ENCODE data around the gene CIROP.

The CIROP gene

DNA sequence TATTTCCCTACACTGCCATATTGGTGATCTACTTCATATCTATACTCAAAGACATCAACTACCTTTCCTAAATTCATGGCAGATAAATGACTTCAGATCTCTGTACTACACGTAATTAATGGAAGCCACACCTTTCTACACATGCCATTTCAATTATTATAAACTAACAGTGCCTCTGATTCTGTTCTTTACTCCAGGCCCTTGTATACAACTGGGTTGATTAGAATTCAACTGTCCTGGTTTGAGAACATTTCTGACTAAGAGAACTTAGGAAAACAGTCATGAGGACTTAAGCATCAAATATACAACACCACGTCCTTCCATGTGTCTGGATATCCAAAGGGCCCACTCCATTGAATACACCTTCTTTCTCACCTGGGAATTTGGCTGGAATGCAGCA, 11.7 kb downstream of the CIROP start:
- DNase-seq: no peak

DNA sequence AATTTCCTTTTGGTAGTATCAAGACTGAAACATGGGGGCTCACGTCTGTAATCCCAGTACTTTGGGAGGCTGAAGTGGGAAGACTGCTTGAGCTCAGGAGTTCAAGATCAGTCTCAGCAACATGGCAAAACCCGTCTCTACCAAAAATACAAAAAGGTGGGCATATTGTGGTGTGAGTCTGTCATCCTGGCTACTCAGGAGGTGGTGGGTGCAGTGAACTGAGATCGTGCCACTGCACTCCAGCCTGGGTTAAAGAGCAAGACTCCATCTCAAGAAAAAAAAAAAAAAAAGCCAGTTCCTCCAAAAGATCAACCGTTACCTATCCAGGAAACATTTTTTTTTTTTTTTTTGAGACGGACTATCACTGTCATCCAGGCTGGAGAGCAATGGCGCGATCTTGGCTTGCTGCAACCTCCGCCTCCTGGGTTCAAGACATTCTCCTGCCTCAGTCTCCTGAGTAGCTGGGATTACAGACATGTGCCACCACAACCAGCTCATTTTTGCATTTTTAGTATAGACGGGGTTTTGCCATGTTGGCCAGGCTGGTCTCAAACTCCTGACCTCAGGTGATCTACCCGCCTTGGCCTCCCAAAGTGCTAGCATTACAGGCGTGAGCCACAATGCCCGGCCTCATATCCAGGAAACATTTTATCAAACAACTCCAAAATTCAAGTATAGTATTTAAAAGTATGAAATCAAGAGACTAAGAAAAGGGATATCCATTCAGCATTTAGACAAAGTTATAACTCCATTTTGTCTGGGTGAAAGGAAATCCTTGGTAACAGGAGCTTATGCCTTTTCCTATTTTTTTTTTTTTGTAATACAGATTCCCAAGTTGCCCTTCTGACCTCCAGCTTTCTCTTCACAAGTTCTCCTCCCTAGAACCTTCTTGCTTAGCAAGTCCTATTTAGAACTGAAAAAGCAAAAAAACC, 13.2 kb downstream of the CIROP start:
- no peak for DNase-seq

GRCh38 chr14:23090254-23090636, 14.5 kb downstream of the CIROP start:
- no peak for DNase-seq

DNA sequence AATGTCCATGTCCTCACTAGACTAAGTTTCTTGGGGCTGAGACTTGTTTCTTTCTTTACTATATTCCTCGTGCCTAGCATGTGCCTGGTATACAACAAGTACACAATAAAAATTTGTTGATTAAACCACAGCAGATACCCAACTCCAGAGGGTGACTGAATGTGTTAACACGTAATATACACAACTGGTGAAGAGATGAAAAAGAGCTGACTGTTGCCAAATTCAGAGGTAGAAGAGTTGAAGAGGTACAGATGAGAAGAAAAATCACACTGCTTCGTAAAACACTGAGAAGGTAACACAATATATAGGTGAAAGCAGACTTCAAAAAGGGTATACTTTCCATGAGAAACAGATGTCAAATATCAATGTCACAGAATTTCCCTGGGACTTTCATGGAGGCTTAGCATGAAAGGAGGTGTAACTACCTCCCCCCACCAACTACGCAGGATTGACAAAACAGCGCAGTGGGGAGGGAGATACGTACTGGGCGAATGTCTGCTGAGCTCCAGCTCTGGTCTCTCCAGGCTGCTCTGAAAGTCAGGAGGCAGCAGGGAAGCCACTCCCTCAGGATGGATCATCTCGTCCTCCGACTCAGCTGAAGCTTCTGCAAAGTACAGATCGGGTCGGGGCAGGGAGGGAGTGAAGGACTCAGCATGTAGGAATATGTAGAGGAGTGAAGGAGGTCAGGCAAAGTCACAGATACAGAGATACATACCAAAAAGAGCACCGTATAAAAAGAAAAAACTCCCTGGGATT, 15.1 kb downstream of the CIROP start:
- no peak for DNase-seq

DNA sequence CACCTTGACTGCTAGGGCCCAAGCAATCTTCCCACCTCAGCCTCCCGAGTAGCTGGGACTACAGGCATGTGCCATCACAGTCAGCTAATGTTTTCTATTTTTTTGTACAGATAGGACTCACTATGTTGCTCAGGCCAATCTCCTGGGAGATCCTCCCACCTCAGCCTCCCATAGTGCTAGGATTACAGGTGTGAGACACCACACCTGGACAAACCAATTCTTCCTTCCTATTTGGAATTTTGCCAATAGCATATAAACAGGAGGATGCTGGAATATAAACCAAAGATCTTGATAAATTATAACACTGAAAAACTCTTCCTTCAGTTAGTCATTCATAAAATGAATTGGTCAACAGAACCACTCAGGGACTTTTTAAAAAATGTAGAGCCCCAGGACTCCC, 18.2 kb downstream of the CIROP start:
- no peak for DNase-seq

GRCh38 chr14:23085458-23085857, 19.3 kb downstream of the CIROP start:
- no peak for DNase-seq

DNA sequence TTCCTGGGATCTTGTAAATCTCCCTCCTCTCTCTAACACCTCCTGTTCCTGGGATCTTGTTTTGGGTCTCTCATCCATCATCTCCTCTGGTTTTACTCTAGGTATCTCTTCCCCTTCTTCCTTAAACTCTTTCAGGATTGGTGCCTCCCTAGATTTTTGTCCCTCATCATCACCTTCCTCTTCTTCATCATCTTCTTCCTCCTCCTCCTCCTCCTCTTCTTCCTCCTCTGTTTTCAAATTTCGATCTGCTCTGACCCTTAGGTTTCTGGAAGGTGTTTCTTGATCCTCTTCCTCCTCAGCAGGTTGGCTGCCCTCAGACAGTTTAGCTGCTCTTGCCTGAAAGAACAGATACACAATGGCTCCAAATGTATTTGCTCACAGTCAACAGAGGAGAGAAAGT, 24.3 kb downstream of the CIROP start:
- no peak for DNase-seq

- no peak for DNase-seq
These were observed 25.1 kb downstream of the CIROP start for GRCh38 chr14:23079716-23080115.

DNA sequence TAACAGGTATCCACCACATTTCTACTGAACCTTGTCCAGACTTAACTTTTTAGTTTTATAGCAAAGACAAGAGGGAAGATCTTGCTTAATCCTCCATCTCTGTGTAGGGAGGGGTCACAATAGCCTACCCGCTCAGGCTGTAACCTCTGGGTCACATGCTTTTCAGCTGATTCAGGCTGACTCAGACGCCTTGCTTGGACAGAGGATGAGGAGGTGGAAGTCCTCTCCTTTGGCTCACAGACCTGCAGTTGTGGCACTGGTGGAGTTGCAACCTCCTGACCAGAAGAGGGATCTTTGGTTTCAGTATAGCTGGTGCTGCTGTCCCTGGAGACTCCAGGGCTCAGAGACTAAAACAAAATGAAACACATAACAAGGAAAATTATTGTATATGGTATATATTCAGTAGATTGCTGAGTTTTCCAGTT, 26.1 kb downstream of the CIROP start:
- DNase-seq: no peak

DNA sequence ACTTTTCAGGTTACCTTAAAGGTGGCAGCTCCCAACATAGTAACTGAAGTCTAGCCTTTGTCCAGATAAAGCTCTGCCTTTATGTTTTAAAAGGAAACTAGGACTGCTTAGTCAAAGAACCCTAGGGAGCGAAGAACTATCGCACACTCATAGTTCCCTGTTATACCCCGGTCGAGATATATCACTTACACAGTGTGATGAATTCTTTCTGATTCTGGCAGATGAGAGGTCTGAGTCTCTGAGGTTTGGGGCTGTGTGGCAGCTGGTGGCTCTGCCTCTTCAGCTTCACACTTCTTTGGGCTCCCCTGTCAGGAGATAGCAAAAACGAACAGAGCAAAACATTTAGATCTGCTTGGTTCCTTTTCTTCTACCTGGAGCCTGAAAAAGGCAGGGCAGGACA, 26.8 kb downstream of the CIROP start:
- no peak for DNase-seq

DNA sequence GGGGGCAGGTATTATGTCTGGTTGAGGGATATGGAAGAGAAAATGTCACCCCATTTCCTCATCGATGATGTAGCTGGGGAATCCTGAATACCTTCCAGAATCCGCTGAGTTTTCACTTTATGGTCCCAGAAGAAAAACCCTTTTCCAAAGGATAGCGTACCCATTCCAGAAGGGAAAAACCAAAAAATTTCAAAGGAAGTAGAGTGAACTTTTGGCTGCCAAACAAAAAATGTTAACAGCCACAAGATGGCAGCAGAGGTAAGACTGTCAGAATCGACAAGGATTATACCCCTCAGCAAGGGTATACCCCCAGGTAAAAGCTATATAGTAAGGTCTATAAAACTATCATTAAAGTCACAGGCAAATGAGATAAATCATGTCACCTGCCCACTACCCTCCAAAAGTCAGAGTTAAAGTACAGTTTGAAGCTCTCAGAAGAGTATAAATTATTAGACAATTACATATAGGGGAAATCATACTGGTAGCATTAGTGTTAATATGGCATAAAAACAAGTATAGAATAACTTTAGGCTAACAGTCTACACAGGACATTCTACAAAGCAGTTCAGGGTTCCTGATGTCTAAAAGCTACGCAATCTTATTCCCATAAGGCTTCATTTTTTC, 27.9 kb downstream of the CIROP start:
- DNase-seq: no peak

DNA sequence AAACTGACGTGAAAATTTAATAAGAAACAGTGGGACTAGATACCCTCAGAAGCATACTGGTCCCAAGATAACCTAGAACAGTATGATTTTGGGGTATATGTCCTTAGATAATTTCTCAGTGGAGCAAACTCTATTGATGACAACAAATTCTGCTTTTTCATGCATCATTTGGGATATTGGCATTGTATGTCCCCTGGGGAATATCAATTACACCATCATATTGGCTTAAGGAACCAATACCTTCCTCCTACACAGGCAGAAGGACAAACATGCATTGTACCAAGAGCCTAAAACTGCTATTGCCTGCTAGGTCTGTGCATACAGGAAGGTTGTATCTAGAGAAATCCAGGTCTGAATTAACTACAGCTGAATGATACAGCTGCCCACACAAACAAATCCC, 29.9 kb downstream of the CIROP start:
- no peak for DNase-seq

DNA sequence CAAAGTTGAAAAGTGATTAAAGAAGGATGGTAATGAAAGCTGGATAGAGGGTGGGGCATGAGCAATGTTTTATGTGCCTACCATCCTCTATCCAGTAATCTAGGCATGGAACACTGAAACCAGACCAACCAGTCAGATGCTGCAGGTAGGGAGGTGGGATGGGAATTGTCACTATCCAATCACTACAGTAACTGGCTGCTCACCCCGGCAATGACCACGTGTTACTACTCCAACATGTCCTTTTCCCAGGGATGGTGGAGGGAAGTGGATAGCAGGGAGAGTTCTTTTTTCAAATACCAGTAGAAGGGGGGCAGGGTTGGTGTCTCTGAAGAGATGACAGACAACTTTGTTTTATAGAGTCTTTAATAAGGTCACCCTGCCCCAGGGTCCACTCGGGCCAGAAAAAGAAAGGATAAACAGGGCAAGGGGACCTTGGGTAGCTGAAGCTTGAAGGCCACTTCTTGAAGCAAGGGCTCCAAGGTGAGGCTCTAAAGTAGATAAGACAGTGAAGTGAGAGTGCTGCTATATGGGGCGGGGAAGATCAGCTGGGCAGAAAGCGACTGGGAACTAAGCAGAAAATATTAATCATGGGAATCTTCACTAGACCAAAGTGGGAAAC, 32.8 kb downstream of the CIROP start:
- DNase-seq: no peak

- DNase-seq: no peak
These were observed 33.4 kb downstream of the CIROP start for GRCh38 chr14:23071244-23071920.

DNA sequence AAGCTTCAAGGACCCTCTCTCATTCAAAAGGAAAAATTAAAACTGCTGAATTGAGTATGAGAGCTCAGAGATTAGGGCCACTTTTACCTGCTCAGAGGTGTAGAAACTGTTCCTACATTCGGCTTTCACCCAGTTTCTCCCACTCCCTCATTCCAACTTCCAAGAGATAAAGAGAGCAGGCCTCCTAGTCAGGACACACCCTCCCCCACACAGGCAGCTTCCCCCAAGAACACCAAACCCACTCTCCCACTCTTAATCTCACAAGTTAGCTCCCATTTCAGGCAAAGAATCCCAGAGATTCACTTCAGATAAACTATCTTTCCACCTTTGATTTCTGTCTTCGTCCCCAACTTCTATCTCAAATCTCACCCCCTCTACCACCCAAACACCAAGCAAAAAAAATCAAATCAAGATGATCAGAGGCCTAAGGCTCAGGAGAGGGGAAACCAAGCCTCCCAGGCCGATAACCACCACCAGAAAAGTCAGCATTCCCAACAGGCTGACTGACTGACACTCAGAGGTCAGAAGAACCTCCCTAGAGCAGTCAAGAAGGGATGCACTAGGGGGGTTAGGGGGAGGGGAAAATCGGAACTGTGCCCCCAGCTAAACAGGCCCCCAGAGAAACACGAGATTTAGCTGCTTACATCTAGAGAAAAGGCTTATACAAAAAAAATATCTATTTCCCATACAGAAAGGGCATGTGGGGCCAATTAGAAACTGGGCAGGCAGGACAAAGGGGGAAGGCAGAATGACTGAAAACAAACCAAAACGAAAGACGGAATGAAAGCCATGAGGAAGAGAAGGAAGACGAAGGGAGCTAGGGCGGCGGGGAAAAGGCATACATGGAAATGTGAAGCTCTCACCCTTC, 34.3 kb downstream of the CIROP start:
- DNase-seq: no peak

DNA sequence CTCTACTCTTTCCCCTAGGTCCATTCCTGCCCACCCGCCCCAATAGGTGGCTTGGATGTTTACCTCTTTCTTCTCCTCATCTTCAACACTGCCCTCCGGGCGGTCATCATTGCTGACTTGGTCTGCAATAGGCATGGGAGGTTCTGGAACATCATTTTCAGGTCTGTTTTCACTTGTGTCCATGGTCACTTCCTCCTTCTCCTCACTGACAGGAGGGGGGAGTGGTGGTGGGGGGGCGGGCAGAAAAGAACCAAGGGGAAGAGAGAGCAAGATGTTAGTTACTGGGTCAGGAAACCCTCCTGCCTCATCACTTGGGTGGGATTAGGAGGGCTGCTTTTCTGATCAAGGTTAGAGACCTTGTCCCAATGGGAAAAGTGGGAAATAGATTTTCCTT, 35.4 kb downstream of the CIROP start:
- DNase-seq: no peak

GRCh38 chr14:23068789-23069412, 35.9 kb downstream of the CIROP start:
- no peak for DNase-seq

- no peak for DNase-seq
These were observed 36.7 kb downstream of the CIROP start for GRCh38 chr14:23067847-23068788.

DNA sequence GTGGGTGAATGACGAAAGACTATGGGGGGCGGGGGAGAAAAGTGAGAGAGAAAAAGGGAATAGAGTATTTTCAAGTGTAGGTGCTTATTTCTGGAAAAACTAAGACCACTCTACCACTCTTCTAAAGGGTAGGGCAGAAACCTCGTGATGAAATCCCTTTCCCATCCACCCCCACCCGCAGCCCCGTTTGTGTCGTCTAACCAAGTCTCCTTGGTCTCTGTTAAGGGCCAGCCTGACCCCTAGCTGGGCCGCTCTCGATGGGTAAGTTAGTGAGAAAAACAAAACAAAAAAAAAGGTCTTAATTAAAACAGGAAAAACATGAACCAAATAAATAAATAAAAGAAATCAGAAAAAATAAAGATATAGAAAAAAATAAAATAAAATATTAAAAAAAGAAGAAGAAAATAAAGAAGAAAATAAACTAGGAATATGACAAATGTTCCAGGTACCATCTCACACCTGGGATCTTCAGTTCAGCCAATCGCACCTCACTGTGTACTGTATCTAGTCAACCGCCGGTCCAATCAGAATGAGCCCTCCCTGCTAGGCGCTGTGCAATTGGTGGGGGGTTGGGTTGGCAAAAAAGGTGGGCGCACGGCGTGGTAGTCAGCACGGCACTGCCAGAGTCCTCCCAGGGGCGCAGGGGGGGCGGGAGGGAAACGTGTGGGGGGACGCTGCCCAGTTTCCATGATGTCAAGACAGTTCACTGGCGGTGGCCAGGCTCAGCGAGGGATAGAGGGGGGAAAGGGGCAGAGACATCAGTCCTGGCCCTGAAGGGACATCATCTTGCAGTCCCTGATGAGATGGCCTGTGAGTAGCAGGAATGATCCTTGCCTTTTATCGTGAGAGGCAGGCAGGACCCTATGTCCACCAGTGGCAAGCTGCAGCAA, 37.7 kb downstream of the CIROP start:
- DNase-seq: no peak
